ENCODE results near the gene CGB3.
"Not testable (repeated sequence)": the region's sequence is repeated elsewhere in the genome, so short reads cannot be mapped to it uniquely, and the experiment has no call there.

Gene CGB3

GRCh38 chr19:49019242-49019932 is 4.7 kb downstream of the CGB3 start (continued):
- TF ChIP-seq GLIS1 (tag by site-specific recombination; IDR thresholded peaks at IDR 0.05): peak; percentile 36; the same call in 1 of the 2 replicates
- no peak for TF ChIP-seq ATF2 (tag by site-specific recombination; IDR thresholded peaks at IDR 0.05; ENCODE audit: low read depth)
- peak; percentile 19; the same call in 1 of the 2 replicates for TF ChIP-seq KLF8 (tag by site-specific recombination; IDR thresholded peaks at IDR 0.05)
- no peak for TF ChIP-seq ZNF544 (tag by site-specific recombination; IDR thresholded peaks at IDR 0.05)
- TF ChIP-seq ZNF335 (tag by site-specific recombination; conservative IDR thresholded peaks at IDR 0.05): peak; percentile 39; the same call in 1 of the 2 replicates
- no peak for TF ChIP-seq EGR2 (tag by site-specific recombination; IDR thresholded peaks at IDR 0.05; ENCODE audit: low read depth)
- TF ChIP-seq ZNF747 (tag by site-specific recombination; IDR thresholded peaks at IDR 0.05): no peak
- no peak for TF ChIP-seq ZBTB6 (tag by site-specific recombination; IDR thresholded peaks at IDR 0.05)
- TF ChIP-seq BCL6B (tag by site-specific recombination; IDR thresholded peaks at IDR 0.05): no peak
- TF ChIP-seq ZNF404 (tag by site-specific recombination; IDR thresholded peaks at IDR 0.05): no peak
- no peak for TF ChIP-seq ZSCAN4 (tag by site-specific recombination; IDR thresholded peaks at IDR 0.05)
- no peak for TF ChIP-seq ZNF610 (tag by site-specific recombination; IDR thresholded peaks at IDR 0.05; ENCODE audit: borderline replicate concordance)
- TF ChIP-seq ZIC2 (tag by site-specific recombination; IDR thresholded peaks at IDR 0.05): peak; percentile 34; the same call in 1 of the 2 replicates
- TF ChIP-seq ZNF416 (tag by site-specific recombination; IDR thresholded peaks at IDR 0.05): no peak

- POLR2A ChIA-PET: interaction anchor here (1.2 to 3.4 kb wide), 5 partner anchors 19 to 39 kb away, joined by 3 to 20 read pairs (median 5); partner anchors contain the start of genes GYS1 and RUVBL2
- H3K4me1 ChIP-seq (ENCODE audit: control insufficient read depth, insufficient read depth, low read length); H3K27ac ChIP-seq (ENCODE audit: extremely low read depth, low read depth, low read length); H3K4me3 ChIP-seq (ENCODE audit: low read depth, low read length); H3K9me3 ChIP-seq (ENCODE audit: control insufficient read depth, insufficient read depth, low read depth, low read length): not testable (repeated sequence)
- H3K36me3 ChIP-seq (ENCODE audit: control insufficient read depth in 2 of 2, insufficient read depth in 1 of 2, low read length in 2 of 2): peaks cover 4 to 27% of the 10 kb centered on the region in 2 experiments; a peak in 2 of 3 replicates
- CTCF ChIA-PET: interaction anchor here (0.7 to 3.1 kb wide), 17 partner anchors 10 to 230 kb away, joined by 3 to 26 read pairs (median 4); partner anchors contain the start of genes CGB2, GYS1 and RUVBL2
Measured at GRCh38 chr19:49018388-49019241, 5.5 kb downstream of the CGB3 start.

All from HEK293 (cell line).